NCI-H146 (cell line): ENCODE results near the gene IRF7.
"Not testable (repeated sequence)": the region's sequence is repeated elsewhere in the genome, so short reads cannot be mapped to it uniquely, and the experiment has no call there.

Experiments
- DNase-seq: peaks from one replicate; lab custom pipeline; 2025; lab: John Stamatoyannopoulos, UW

Gene IRF7

DNA sequence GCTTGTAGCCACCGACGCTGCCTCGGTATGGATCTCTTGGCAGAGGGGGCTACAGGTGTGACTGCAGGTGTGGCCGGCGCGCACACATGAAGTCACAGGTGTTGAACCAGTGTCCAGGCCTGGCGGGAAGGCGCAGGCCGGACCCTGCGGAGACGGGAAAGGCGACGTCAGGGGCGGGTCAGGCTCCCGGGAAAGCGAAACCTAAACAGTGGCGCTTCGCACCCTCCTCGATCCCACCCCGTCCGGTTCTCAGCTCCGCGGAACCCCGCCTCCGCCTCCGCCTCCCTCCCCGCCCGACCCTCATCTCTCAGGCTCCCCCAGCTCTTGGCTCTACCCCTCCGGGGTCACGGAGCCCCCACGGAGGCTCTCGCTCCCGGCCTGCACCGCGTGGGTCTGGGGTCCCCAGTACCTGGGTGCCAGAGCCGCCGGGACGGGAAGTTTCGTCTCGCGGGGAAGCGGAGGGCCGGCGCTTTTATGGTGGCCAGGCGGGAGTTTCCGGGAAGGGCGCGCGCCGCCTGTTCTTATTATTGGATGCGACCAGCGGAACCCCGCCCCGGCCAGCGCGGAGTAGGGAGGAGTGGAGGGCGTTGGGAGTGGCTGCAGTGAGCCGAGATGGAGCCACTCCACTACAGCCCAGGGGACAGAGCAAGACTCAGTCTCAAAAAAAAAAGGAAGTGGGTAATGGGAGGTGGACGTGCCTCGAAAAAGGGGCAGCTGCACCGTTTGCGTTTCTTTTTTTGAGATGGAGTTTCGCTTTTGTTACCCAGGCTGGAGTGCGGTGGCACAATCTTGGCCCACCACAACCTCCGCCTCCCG, at the start of gene IRF7:
Gene IRF7 (minus strand): TSS at position 447 of the 816 bp plus-strand sequence. CDS start 586 bp downstream, outside the sequence.
- DNase-seq = peak; percentile 74

DNA sequence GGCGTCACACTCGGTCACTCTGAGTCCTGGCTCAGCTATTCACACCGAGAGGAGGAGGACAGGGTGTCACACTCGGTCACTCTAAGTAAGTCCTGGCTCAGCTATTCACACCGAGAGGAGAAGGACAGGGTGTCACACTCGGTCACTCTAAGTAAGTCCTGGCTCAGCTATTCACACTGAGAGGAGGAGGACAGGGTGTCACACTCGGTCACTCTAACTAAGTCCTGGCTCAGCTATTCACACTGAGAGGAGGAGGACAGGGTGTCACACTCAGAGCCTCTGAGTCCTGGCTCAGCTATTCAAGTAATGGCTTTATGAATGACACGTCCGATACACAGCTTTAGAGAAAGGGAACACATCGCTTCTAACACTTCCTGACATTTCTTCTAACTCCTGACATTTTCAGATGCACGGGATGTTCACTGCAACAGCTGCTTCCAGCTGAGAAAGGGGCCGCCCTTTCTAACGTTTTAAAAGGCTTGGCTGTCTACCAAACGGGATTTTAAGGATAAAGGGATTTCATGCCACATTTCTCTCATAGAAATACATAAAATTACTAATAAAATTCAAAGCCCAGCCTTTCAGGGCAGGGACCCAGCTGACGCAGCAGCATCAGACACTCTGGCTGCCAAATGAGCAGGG, 49.4 kb upstream of the IRF7 start:
- no peak for DNase-seq

DNA sequence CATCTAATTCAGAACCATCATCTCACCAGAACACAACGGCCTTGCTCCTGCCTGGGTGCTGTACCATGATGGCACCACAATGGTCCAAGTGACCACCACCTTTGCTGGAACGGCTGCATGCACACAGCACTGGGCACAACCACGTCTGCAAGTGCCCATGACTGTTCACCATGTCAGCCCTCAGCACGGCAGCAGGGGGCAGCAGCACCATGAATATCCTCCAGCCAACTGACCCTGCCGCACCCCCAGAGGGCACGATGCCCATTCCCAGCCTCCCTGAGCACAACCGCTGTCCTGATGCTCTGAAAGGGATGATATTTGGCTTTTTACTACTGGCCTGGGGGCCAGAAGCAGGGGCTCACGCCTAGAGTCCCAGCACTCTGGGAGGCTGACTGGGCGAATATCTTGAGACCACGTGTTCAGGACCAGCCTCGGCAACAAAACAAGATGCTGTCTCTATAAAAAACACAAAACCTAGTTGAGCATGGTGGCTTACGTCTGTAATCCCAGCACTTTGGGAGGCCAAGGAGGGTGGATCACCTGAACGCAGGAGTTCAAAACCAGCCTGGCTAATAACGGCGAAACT, 47.0 kb upstream of the IRF7 start:
- DNase-seq = no peak

DNA sequence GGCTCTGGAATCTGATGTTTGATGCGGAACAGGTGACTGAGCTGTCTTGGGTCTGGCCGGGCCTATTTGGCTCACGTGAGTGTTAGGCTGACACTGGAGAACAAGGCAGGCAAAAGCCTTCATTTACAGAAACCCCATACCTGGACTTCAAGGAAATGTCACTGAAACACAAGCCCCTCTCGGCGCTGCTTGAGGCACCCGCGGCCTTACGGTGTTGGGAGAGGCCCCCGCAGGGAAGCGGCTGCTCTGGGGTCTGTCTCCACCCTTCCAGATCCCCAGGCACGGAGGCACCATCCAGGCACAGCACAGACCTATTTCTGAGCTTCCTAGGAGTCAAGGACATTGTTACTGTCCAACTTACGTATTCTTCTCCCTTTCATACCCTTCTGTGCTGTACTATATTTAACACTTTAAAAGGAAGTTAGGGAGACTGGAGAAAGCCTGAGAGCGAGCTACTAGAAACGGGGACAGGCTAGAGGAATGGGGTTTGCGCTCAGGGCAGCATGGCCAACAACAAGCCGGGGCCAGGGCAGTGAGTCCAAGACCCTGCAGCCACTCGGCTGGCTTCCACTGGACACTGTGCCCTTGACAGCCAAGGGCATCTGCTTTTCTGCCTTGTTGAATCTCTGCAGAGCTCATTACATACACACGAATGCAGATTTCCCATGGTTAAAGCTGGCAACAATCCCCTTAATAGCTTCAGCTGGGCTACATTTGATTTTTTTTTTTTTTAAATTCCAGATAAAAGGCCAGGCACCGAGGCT, 45.1 kb upstream of the IRF7 start:
- no peak for DNase-seq

DNA sequence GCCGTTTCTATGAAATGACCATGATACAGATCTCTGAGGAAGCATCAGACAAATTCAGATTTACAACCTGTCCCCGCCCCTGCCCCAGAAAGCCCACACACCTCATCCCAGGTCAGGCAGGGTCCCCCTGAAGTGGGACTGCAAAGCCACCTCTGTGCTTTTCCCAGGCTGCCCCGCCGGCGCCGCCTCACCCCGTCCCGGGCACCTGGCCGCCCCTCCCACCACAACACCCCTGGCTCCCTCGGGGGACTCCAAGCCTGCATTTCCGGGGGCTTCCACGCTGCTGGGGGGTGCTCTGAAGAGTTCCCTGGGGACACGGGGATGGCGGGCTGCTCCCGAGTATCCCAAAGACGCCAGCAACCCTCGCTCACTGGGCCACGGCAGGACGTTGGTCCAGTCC, 44.5 kb upstream of the IRF7 start:
- DNase-seq = no peak

DNA sequence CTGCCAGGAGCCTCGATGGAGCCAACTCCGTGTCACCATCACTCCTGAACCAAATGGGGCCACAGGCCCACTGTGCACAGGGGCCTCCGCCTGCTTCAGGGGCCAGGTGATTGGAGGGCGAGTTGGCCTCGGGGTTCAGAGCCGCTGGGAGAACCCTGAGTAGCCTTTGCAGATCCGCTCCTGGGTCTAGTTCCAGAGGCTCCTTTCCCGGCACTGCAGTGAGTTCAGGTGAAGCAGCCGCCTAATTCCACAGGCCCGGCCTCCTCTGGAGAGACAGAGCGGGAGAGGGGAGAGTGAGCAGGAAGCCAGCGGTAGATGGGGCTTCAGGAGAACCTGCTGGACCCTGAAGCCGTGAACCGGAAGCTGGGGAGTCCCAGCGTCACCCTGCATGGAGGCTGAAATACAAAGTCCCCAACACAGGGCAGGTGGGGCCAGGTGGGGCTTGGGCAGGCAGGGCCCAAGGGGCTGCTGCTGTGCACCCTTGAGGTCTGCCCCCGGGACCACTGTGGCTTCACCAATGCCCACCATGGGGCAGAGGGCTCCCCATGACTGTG, 43.9 kb upstream of the IRF7 start:
- DNase-seq = no peak

DNA sequence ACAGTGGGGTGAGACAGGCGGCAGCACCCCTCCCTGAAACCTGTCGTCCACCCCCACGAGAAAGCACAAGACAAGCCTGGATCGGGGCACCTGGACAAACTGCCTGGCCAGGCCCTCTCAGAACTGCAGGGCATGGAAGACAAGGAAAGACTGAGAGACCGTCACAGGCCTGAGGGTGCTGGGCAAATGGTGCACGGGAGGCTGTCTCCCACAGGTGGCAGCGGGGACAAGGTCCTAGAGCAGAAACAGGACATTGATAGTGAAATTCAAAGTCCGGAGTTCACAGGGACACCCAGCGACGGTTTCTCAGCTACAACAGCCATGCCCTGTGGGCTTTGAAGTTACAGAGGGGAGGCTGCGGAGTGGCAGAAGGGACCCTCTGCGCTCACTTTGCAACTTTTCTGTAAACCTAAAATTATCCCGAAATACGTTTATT, 42.0 kb upstream of the IRF7 start:
- DNase-seq = no peak

DNA sequence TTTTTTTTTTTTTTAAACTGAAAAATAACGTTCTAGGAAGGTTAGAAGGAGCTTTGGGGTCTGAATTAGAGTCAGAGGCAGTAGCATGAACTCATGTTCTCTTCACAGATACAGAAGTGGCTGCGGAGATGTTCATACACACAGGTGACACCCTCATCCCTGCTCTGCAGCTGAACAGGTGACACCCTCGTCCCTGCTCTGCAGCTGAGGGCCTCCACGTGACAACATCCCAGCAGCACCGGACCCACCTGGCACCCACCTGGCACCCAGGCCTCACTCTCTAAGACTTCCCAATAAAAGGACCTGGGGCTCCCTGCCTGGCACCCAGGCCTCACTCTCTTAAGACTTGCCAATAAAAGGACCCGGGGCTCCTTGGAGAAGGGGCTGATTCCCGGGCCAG, 41.1 kb upstream of the IRF7 start:
- no peak for DNase-seq

DNA sequence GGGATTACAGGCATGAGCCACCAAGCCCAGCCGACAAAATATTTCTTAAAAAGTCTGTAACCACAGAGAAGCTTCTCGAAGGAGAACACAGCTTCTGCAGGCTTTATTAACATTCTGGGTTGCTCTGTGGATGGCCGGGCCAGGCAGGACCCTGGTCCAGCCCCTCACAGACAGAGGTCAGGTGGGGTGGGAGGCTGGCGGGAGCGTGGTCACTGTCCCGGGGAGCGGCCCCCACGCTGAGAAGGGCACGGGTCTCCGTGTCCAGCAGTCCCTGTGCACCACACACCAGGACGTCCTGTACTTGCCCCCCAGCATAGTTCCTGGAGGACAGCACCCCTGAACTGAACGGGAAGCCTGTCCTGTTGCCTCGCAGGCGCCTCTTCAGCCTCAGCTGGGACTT, 40.7 kb upstream of the IRF7 start:
- no peak for DNase-seq

DNA sequence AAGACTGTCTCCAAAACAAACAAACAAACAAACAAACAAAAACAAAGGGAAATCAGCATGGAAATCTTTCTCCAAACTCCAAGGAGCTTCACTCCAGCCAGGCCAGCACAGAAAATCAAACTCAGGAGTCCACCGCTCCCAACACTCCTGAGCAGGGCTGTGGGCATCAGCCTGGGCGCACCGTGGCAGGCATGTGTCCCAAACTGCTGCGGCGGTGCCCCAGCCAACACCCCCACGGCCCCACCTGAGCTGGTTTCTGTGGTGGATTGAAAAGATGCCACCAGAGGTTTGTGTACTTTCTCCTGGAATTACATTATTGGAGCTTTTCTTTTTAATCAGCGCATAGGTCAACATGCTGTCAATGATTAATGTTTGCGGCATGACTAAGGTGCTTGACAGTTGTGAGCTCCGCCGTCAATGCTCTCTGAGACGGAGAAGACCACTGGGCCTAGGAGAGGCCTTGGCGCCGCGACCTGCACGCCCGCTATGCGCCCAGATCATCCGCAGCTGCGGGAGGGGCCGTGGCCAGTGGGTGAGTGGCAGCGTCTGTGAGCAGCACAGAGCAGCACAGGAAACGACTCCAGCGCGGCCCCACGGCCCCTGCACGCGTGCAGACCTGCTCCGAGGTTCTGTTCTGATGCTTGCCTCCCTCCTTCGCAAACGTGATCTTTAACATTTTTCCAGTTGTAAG, 39.4 kb upstream of the IRF7 start:
- no peak for DNase-seq

DNA sequence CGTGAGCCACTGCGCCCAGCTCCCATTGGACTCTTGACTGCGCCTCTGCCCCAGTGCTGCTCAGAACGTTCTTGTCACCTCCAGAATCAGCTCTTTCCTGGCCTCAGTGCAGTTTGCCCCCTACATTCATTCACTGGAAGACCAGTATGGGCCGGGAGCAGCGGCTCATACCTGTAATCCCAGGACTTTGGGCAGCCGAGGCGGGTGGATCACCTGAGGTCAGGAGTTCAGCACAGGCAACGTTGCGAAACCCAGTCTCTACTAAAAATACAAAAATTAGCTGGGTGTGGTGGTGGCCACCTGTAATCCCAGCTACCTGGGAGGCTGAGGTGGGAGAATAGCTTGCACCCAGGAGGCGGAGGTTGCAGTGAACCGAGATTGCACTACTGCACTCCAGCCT, 38.7 kb upstream of the IRF7 start:
- not testable (repeated sequence) for DNase-seq

DNA sequence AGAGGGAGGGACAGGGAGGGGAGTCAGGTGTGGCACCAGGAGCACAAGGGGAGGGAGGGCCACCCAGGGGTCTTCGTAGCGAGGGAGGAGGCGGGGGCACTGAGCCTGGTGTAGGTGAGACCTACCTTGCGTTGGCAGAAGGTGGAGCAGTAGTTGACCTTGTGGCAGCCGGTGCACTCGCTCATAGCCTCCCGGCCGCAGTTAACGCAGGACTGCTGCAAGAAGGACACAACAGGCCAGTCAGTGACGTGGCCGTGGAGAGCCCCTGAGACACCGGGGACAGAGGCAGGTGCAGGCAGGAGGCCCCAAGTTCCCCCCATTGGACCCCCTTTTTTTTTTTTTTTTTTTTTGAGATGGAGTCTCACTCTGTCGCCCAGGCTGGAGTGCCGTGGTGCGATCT, 38.1 kb upstream of the IRF7 start:
- no peak for DNase-seq

DNA sequence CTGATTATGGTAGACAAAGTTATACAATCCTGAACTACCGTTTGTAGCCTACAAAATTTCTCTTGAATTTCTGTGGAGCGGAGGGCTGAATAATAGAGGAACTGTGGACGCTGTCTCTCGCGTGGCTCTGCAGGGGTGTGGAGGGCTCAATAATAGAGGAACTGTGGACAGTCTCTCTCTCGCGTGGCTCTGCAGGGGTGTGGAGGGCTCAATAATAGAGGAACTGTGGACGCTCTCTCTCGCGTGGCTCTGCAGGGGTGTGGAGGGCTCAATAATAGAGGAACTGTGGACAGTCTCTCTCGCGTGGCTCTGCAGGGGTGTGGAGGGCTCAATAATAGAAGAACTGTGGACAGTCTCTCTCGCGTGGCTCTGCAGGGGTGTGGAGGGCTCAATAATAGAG, 37.4 kb upstream of the IRF7 start:
- DNase-seq = not testable (repeated sequence)

DNA sequence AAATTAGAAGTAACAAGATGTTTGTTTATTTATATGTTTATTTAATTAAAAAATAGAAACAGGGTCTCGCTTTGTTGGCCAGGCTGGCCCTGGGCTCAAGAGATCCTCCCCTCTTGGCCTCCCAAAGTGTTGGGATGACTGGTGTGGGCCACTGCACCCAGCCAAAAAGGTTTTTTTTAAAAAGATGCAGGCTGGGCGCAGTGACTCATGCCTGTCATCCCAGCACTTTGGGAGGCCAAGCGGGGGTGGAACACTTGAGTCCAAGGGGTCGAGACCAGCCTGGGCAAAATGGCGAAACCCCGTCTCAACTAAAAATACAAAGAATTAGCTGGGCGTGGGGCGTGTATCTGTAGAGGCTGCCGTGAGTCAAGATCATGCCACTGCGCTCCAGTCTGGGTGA, 34.7 kb upstream of the IRF7 start:
- no peak for DNase-seq

DNA sequence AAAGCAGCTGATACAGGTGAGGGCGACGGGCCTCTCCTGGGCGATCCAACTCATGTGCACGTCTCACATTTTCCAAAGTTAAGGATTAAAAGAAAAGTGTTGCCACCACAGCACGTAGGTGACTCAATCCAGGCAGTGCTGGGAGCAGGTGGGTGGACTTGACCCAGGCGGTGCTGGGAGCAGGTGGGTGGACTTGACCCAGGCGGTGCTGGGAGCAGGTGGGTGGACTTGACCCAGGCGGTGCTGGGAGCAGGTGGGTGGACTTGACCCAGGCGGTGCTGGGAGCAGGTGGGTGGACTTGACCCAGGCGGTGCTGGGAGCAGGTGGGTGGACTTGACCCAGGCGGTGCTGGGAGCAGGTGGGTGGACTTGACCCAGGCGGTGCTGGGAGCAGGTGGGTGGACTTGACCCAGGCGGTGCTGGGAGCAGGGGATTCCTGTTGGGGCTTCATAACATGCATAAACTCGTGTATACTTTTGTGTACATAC, 32.0 kb upstream of the IRF7 start:
- not testable (repeated sequence) for DNase-seq

DNA sequence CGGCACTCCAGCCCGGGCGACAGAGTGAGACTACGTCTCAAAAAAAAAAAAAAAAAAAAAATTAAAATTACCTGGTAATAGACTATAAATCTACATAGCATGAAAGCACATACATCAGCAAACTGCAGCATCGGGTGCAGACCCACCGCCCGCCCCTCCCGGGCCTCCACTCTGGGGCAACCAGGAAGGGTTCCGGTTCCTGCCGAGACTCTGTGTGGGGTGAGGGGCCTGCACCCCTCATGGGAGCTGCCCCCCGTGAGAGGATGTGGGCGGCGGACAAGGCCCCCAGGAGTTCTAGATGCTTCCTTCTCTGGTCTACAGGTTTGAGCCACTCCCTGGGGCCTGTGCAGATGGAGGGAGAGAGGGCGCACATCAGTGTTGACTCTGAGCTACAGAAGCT, 30.5 kb upstream of the IRF7 start:
- DNase-seq = no peak

DNA sequence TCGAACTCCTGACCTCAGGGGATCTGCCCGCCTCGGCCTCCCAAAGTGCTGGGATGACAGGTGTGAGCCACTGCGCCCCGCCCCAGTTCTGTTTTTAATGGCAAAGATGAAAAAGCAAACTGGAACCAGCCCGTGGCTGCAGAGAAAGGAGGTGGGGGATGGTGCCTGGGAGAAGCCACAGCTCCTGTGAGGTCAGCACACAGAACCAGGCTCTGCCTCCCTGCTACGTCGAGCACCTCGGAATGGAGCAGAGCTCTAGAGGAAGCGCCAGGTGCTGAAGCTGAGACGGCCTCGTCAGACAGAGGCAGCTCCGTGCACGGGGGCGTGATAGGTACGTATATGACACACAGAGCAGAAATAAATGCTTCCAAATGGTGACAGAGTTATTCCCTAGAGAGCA, 29.8 kb upstream of the IRF7 start:
- no peak for DNase-seq

DNA sequence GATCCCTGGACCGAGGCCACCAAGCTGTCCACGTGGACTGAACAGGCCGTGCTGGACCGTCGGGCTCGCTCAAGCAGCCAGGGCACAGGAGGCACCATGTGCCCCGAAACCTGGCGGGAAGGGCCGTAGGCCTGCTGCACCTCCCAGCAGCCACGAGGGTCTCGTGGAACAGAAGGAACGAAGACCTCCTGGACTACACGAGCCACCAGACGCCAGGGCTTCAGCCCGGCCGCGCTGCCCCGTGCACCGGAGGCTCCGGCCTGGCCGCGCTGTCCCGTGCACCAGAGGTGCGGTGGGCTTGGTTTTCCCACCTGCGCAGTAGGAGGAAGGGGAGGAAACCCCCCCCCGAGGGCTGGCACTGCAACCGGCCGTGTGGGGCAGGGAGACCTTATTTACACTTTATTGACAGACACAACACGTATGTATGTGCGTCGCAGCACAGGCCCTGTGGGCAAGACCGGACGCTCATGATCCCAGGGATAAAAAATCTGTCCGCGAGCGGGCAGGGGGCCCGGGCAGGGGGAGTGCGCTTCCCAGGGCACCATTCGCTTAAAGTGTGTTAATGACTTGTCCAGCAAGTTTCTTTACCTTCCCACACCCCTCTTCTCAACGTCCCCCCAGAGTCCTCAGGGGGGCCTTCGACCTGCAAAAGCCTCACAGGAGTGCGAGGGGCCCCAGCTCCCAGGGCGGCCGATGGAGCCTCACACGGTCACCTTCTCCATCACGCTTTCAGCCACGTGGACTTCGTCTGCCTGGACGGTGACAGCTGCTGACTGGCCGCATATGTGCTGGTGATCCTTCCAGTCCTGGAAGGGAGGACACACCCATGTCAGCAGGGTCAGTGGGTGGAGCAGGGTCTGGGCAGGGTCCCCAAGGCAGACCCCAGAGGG, 28.3 kb upstream of the IRF7 start:
- no peak for DNase-seq

DNA sequence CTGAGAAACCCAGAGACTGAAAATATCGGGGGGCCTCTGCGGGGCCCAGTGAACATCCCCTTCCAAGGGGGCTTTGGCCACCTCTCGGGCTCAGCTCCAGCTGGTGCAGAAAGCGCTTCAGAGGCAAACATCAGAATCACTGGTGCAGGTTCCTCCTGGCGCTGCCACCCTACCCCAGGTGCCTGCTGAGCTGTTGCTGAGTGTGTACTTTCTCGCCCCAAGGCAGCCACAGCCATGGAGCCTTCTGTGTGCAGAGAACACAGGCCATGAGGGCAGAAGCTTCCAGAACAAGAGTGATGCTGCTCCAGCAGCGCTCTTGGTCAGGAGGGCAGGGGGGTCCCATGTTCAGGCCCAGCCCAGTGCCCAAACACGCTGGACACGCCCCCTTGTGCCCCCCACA, 27.6 kb upstream of the IRF7 start:
- DNase-seq = no peak

DNA sequence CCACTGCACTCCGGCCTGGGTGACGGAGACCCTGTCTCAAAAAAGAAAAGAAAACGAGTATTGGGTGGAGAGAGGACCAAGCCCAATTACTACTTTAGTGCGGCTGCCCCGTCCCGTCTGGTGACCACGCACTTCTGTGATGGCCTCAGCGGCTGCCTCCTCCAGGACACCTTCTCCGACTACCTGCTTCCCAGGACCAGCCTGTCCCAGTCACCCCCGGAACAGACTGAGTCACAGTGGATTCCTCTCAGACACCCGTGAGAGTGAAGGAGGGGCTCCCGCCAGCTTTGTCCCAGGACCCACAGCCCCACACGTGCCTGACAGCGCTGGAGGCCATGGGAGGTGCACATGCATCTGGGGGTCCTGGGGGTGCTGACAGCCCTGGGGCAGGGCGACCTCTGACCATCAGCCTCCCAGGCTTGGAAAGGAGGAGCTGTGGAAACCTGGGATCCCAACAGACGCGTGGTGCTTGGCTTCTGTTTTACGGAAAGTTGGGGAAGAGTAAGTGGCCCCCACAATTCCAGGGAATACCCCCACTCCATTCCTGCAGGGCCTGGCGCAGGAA, 26.1 kb upstream of the IRF7 start:
- DNase-seq = no peak
